HepG2 (cell line): ENCODE measurements around the gene BCKDHB. TPM values are rescaled to one million over a fixed set of nuclear protein-coding genes. Genes with fewer than 3 reads are reported as not detected.

Experiments
- ATAC-seq: fragments of 200-7000 bp; cut with Tn5 transposase; 3 replicates; pipeline ENCODE4 v1.9.1; 2020; ENCODE audit warnings: mild to moderate bottlenecking, moderate library complexity
- BruUV-seq: library from RNA; stranded (reverse); fragments of 400-500 nt; replicated peaks from 2 replicates; lab custom pipeline; 2021; lab: Mats Ljungman, UMichigan
- CTCF ChIA-PET: fragments of 300-600 bp; formaldehyde crosslinking; extraction: SDS; loops from one replicate; lab custom pipeline; 2021; ENCODE audit warnings: low total read pairs, inconsistent platforms, low intra/inter-chr PET ratio; lab: Yijun Ruan, JAX
- POLR2A ChIA-PET: fragments of 350-600 bp; sonication (Branson Sonifier 250); formaldehyde crosslinking; loops from one replicate; lab custom pipeline; 2020; ENCODE audit warnings: antibody characterized with exemption, inconsistent platforms; lab: Yijun Ruan, JAX
- DNase-seq: peaks from one replicate; pipeline ENCODE4 v3.0.0-alpha.2; 2015; ENCODE audit warnings: low spot score
- FAIRE-seq: peaks from 3 replicates; lab custom pipeline; 2011; peaks lifted over from hg19 to GRCh38; lab: Jason Lieb, UNC
- H2AFZ ChIP-seq: one replicate; pipeline ENCODE4 v1.6.1; 2011; ENCODE audit warnings: low read length, inconsistent platforms
- H3K27ac ChIP-seq: fragments of 300-600 bp; 3 replicates; pipeline ENCODE4 v1.8.0; 2011; ENCODE audit warnings: mixed run types, mild to moderate bottlenecking, mixed read lengths, low read length, inconsistent platforms; ENCODE audit not compliant: insufficient read depth; ENCODE audit errors: extremely low read length
- H3K27me3 ChIP-seq, 2 experiments: fragments of 200-600 bp in 1 of 2; 2 replicates in 1 of 2; 3 replicates in 1 of 2; pipeline versions ENCODE4 v1.6.0 to v1.8.0; 2011; ENCODE audit warnings: low read length in 2 of 2, mild to moderate bottlenecking in 2 of 2, moderate library complexity in 2 of 2, inconsistent platforms in 1 of 2; ENCODE audit not compliant: insufficient read depth in 2 of 2, control insufficient read depth in 1 of 2
- H3K36me3 ChIP-seq, 2 experiments: fragments of 200-600 bp in 1 of 2; replicated peaks in 1 of 2; 2 replicates in 1 of 2; 3 replicates in 1 of 2; pipeline versions ENCODE4 v1.5.1 to v1.8.0; 2011; ENCODE audit warnings: low read length in 2 of 2, inconsistent platforms in 1 of 2; ENCODE audit not compliant: insufficient read depth in 2 of 2, control insufficient read depth in 1 of 2
- H3K4me1 ChIP-seq: 2 replicates; pipeline ENCODE4 v1.5.1; 2012; ENCODE audit warnings: low read length, inconsistent platforms; ENCODE audit not compliant: insufficient read depth
- H3K4me2 ChIP-seq: 2 replicates; pipeline ENCODE4 v1.6.0; 2011; ENCODE audit warnings: low read depth, low read length, inconsistent platforms
- H3K4me3 ChIP-seq, 3 experiments: fragments of 200-600 bp in 1 of 3; sonication (generic), shearing (Covaris generic) in 1 of 3; replicated peaks in 1 of 3; 2 replicates each; pipeline ENCODE4 v1.5.1; 2011 to 2016; ENCODE audit warnings: low read length in 3 of 3, inconsistent platforms in 2 of 3, low read depth in 2 of 3, mild to moderate bottlenecking in 2 of 3, control low read depth in 1 of 3, mixed read lengths in 1 of 3; ENCODE audit not compliant: insufficient read depth in 1 of 3
- H3K79me2 ChIP-seq: one replicate; pipeline ENCODE4 v1.6.1; 2011; ENCODE audit warnings: low read length, inconsistent platforms; ENCODE audit not compliant: insufficient read depth
- H3K9ac ChIP-seq: 2 replicates; pipeline ENCODE4 v1.6.0; 2011; ENCODE audit warnings: mild to moderate bottlenecking, low read depth, low read length, inconsistent platforms; ENCODE audit not compliant: insufficient read depth
- H3K9me3 ChIP-seq: 2 replicates; pipeline ENCODE4 v1.5.1; 2012; ENCODE audit warnings: mild to moderate bottlenecking, low read length
- H4K20me1 ChIP-seq: 2 replicates; pipeline ENCODE4 v1.6.0; 2011; ENCODE audit warnings: inconsistent platforms, mild to moderate bottlenecking, low read length, moderate library complexity; ENCODE audit not compliant: insufficient read depth
- KAT2B ChIP-seq: fragments of 150-350 bp; IDR thresholded peaks from 2 replicates; pipeline ENCODE4 v1.6.1; 2014; ENCODE audit warnings: low read depth, low read length, borderline replicate concordance
- ZFP41 ChIP-seq: sonication (generic); formaldehyde crosslinking; IDR thresholded peaks from 2 replicates; pipeline ENCODE4 v1.4.0; 2020; ENCODE audit warnings: mild to moderate bottlenecking, missing genetic modification reagents, borderline replicate concordance
- ZSCAN21 ChIP-seq: sonication (generic); formaldehyde crosslinking; IDR thresholded peaks from 2 replicates; pipeline ENCODE4 v1.8.0; 2022; ENCODE audit warnings: mild to moderate bottlenecking, missing genetic modification reagents, moderate library complexity, borderline replicate concordance
- in situ Hi-C: cut with HindIII; loops from 2 replicates; pipeline ENCODE4 v1.10.0; 2017; ENCODE audit warnings: low pct_unique_long_range_greater_than_20kb; ENCODE audit not compliant: extremely low pct_ligation_motif_present
- intact Hi-C: fragments of 100-400 bp; cut with micrococcal nuclease; formaldehyde crosslinking; loops from one replicate; pipeline ENCODE4 v1.10.0; 2022; ENCODE audit not compliant: unreplicated experiment
- polyA plus RNA-seq, 8 experiments: library from polyadenylated mRNA; depleted of rRNA in 3 of 8; stranded (reverse) in 7 of 8; unstranded in 1 of 8; fragments of >200 nt; fragmentation: Illumina TruSeq in 4 of 8; extraction: Trizol in 4 of 8; gene quantifications; 2 replicates each; pipeline versions ENCODE4 v1.2.1 to v1.2.3, GENCODE V29; 2011 to 2016; ENCODE audit warnings: low read depth in 4 of 8, missing spikeins in 1 of 8, mixed read lengths in 1 of 8; ENCODE audit not compliant: insufficient read depth in 1 of 8
- total RNA-seq, 5 experiments: library from RNA; depleted of rRNA; stranded (reverse); fragments of >200 nt; fragmentation: Illumina TruSeq; extraction: Trizol; gene quantifications; 2 replicates each; pipeline ENCODE4 v1.2.3, GENCODE V29; 2016; ENCODE audit warnings: low read depth in 1 of 5
- TF ChIP-seq, protein P1 (sequence below): IDR thresholded peaks from 2 replicates; pipeline ENCODE4 v1.6.1; 2018; ENCODE audit warnings: missing genetic modification reagents
- TF ChIP-seq, protein P2 (sequence below): sonication (generic); formaldehyde crosslinking; IDR thresholded peaks from 2 replicates; pipeline ENCODE4 v1.5.0; 2020; ENCODE audit warnings: missing genetic modification reagents, mild to moderate bottlenecking, borderline replicate concordance
- TF ChIP-seq, protein P3 (sequence below): sonication (generic); formaldehyde crosslinking; IDR thresholded peaks from 2 replicates; pipeline ENCODE4 v1.5.0; 2020; ENCODE audit warnings: missing genetic modification reagents

Gene BCKDHB
- total and polyA plus RNA-seq, 2 of the 13 experiments (the other 11 are each of a cell fraction or from before 2014, with no cell fraction given): 10.8 to 13.6 TPM

DNA sequence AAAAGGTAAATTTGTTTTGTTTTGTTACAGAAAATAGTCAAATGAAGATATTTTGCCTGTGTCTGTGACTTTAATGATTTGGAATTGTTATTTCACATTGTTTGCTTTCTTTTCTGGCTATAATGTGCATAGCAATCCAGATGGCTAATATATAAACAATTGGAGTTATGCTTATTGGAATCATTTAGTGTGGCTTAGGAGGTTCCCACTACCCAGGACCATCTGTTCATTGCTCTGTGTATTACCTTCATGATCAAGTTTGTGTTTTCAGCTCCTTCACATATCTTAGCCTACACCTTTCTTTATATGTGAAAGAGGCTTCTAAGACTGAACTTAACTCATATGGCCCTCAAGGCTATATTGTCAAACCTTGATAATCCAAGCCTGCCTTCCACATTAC, 232.9 kb downstream of the BCKDHB start:
- H3K9ac ChIP-seq: no peak overlapping the region
- no peak overlapping the region for H3K4me3 ChIP-seq
- H3K36me3 ChIP-seq: no peaks in the 10 kb centered on the region
- ChIA-PET POLR2A (no interaction called here), CTCF (interaction anchor here (1.6 kb wide), 1 partner anchor 124 kb away, joined by 3 read pairs; no protein-coding TSS in a partner anchor)
- no peaks in the 10 kb centered on the region for H3K79me2 ChIP-seq
- H3K4me1 ChIP-seq: no peaks in the 10 kb centered on the region
- H2AFZ ChIP-seq: no peak overlapping the region
- no peaks in the 10 kb centered on the region for H3K9me3 ChIP-seq
- in situ Hi-C loops (no loop called here), intact Hi-C loops (loop anchor here (2.0 to 10.0 kb wide), 3 partner anchors 125 to 189 kb away; no protein-coding TSS in a partner anchor)
- TF ChIP-seq KAT2B: no peak
- TF ChIP-seq, protein P1, sequence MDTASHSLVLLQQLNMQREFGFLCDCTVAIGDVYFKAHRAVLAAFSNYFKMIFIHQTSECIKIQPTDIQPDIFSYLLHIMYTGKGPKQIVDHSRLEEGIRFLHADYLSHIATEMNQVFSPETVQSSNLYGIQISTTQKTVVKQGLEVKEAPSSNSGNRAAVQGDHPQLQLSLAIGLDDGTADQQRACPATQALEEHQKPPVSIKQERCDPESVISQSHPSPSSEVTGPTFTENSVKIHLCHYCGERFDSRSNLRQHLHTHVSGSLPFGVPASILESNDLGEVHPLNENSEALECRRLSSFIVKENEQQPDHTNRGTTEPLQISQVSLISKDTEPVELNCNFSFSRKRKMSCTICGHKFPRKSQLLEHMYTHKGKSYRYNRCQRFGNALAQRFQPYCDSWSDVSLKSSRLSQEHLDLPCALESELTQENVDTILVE (CRISPR knock-in tag): no peak
- TF ChIP-seq, protein P2, sequence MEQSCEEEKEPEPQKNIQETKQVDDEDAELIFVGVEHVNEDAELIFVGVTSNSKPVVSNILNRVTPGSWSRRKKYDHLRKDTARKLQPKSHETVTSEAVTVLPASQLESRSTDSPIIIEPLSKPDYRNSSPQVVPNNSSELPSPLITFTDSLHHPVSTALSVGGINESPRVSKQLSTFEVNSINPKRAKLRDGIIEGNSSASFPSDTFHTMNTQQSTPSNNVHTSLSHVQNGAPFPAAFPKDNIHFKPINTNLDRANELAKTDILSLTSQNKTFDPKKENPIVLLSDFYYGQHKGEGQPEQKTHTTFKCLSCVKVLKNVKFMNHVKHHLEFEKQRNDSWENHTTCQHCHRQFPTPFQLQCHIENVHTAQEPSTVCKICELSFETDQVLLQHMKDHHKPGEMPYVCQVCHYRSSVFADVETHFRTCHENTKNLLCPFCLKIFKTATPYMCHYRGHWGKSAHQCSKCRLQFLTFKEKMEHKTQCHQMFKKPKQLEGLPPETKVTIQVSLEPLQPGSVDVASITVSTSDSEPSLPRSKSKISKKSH (CRISPR knock-in tag): no peak
- TF ChIP-seq, protein P3, sequence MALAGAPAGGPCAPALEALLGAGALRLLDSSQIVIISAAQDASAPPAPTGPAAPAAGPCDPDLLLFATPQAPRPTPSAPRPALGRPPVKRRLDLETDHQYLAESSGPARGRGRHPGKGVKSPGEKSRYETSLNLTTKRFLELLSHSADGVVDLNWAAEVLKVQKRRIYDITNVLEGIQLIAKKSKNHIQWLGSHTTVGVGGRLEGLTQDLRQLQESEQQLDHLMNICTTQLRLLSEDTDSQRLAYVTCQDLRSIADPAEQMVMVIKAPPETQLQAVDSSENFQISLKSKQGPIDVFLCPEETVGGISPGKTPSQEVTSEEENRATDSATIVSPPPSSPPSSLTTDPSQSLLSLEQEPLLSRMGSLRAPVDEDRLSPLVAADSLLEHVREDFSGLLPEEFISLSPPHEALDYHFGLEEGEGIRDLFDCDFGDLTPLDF (CRISPR knock-in tag): no peak
- no peak for TF ChIP-seq ZSCAN21
- TF ChIP-seq ZFP41 (CRISPR knock-in tag): no peak
- BruUV-seq: no TSS peak
- no peak for DNase-seq
- no peak for FAIRE-seq
- no peak overlapping the region for H3K4me2 ChIP-seq
- ATAC-seq: no peak
- no peaks in the 10 kb centered on the region for H3K27me3 ChIP-seq
- H3K27ac ChIP-seq: no peak overlapping the region
- H4K20me1 ChIP-seq: no peaks in the 10 kb centered on the region
